H1 (cell line): ENCODE results near the gene DEDD. TPM values are rescaled to one million over a fixed set of nuclear protein-coding genes. Genes with fewer than 3 reads are reported as not detected.

Experiments used
- CTCF ChIA-PET: fragments of 300-600 bp; sonication (Branson Sonifier 250); formaldehyde crosslinking; loops from one replicate; lab custom pipeline; 2021; ENCODE audit not compliant: partially characterized antibody; lab: Charles Lee
- POLR2A ChIA-PET: fragments of 300-600 bp; sonication (Branson Sonifier 250); formaldehyde crosslinking; loops from one replicate; lab custom pipeline; 2021; ENCODE audit warnings: inconsistent platforms; ENCODE audit not compliant: partially characterized antibody; lab: Charles Lee
- DNase-seq, 2 experiments: peaks; one replicate each; pipeline versions ENCODE4 v3.0.0 to v3.0.0-alpha.2; 2010 to 2022; ENCODE audit warnings: low spot score in 2 of 2, low read depth in 1 of 2, mixed read lengths in 1 of 2
- FAIRE-seq: peaks from 2 replicates; lab custom pipeline; 2011; peaks lifted over from hg19 to GRCh38; lab: Jason Lieb, UNC
- H2AFZ ChIP-seq: 2 replicates; pipeline ENCODE4 v1.8.1; 2012; ENCODE audit warnings: low read length, inconsistent platforms
- H2AK5ac ChIP-seq: 2 replicates; pipeline ENCODE4 v1.6.1; 2013; ENCODE audit warnings: low read depth, low read length
- H2BK120ac ChIP-seq: replicated peaks from 2 replicates; pipeline ENCODE3; 2013; ENCODE audit warnings: low read depth, low read length, inconsistent platforms
- H2BK12ac ChIP-seq: 2 replicates; pipeline ENCODE4 v1.6.1; 2013; ENCODE audit warnings: low read depth, low read length
- H2BK15ac ChIP-seq: 2 replicates; pipeline ENCODE4 v1.6.1; 2013; ENCODE audit warnings: low read length
- H2BK20ac ChIP-seq: 2 replicates; pipeline ENCODE4 v1.6.1; 2013; ENCODE audit warnings: low read length
- H2BK5ac ChIP-seq: 2 replicates; pipeline ENCODE4 v1.6.1; 2013; ENCODE audit warnings: low read depth, low read length
- H3K14ac ChIP-seq: 2 replicates; pipeline ENCODE4 v1.6.1; 2013; ENCODE audit warnings: inconsistent platforms; ENCODE audit not compliant: insufficient read length
- H3K18ac ChIP-seq: 2 replicates; pipeline ENCODE4 v1.6.1; 2013; ENCODE audit warnings: low read length; ENCODE audit errors: extremely low read depth
- H3K23ac ChIP-seq: 2 replicates; pipeline ENCODE4 v1.6.1; 2013; ENCODE audit warnings: inconsistent platforms; ENCODE audit not compliant: insufficient read length
- H3K23me2 ChIP-seq: 2 replicates; pipeline ENCODE4 v1.6.1; 2013; ENCODE audit warnings: low read depth, low read length
- H3K27ac ChIP-seq: 2 replicates; pipeline ENCODE4 v1.6.1; 2011; ENCODE audit warnings: low read depth, low read length, inconsistent platforms
- H3K27me3 ChIP-seq, 4 experiments: replicated peaks in 1 of 4; 1 replicate in 1 of 4; 2 replicates in 3 of 4; pipeline versions ENCODE4 v1.6.1 to v1.8.1; 2011 to 2013; ENCODE audit warnings: low read length in 3 of 4, mild to moderate bottlenecking in 3 of 4, inconsistent platforms in 2 of 4, mixed read lengths in 2 of 4, moderate library complexity in 1 of 4; ENCODE audit not compliant: control insufficient read depth in 3 of 4, insufficient read depth in 3 of 4; ENCODE audit errors: extremely low read depth in 1 of 4
- H3K36me3 ChIP-seq, 4 experiments: 2 replicates each; pipeline versions ENCODE4 v1.6.1 to v1.8.1; 2011 to 2013; ENCODE audit warnings: mild to moderate bottlenecking in 4 of 4, low read length in 3 of 4, moderate library complexity in 2 of 4, control low read depth in 1 of 4, inconsistent platforms in 1 of 4; ENCODE audit not compliant: insufficient read depth in 4 of 4, control insufficient read depth in 2 of 4
- H3K4ac ChIP-seq: replicated peaks from 2 replicates; pipeline ENCODE3; 2013; ENCODE audit warnings: low read length, low read depth, mixed read lengths, inconsistent platforms; ENCODE audit not compliant: insufficient read length
- H3K4me1 ChIP-seq, 4 experiments: replicated peaks in 1 of 4; 1 replicate in 1 of 4; 2 replicates in 3 of 4; pipeline versions ENCODE4 v1.6.1 to v1.8.1; 2011 to 2013; ENCODE audit warnings: low read length in 3 of 4, inconsistent platforms in 2 of 4, mixed read lengths in 1 of 4; ENCODE audit not compliant: insufficient read depth in 4 of 4, control insufficient read depth in 3 of 4
- H3K4me2 ChIP-seq, 2 experiments: 2 replicates each; pipeline versions ENCODE4 v1.6.1 to v1.8.1; 2011 to 2013; ENCODE audit warnings: low read depth in 2 of 2, low read length in 2 of 2, control low read depth in 1 of 2, inconsistent platforms in 1 of 2, mild to moderate bottlenecking in 1 of 2; ENCODE audit not compliant: insufficient read depth in 1 of 2
- H3K4me3 ChIP-seq, 4 experiments: fragments of 200-600, 300-600 bp in 1 of 4; sonication (generic), shearing (Covaris generic), sonication (Bioruptor Twin) in 1 of 4; 2 replicates each; pipeline versions ENCODE4 v1.5.1 to v1.8.1; 2011 to 2016; ENCODE audit warnings: low read length in 4 of 4, low read depth in 3 of 4, control low read depth in 2 of 4, inconsistent platforms in 2 of 4, mild to moderate bottlenecking in 2 of 4, mixed read lengths in 1 of 4, moderate library complexity in 1 of 4; ENCODE audit not compliant: insufficient read depth in 2 of 4; ENCODE audit errors: extremely low read depth in 1 of 4
- H3K56ac ChIP-seq: replicated peaks from 2 replicates; pipeline ENCODE3; 2013; ENCODE audit warnings: low read depth, mild to moderate bottlenecking, mixed read lengths, low read length, inconsistent platforms; ENCODE audit not compliant: insufficient read length
- H3K79me1 ChIP-seq: 2 replicates; pipeline ENCODE4 v1.6.1; 2013; ENCODE audit warnings: low read depth, low read length, control low read depth
- H3K79me2 ChIP-seq, 2 experiments: 2 replicates each; pipeline versions ENCODE4 v1.6.1 to v1.8.1; 2012 to 2013; ENCODE audit warnings: low read length in 2 of 2, mild to moderate bottlenecking in 2 of 2, inconsistent platforms in 1 of 2; ENCODE audit not compliant: insufficient read depth in 2 of 2, control insufficient read depth in 1 of 2
- H3K9ac ChIP-seq, 4 experiments: replicated peaks in 1 of 4; 1 replicate in 1 of 4; 2 replicates in 3 of 4; pipeline versions ENCODE4 v1.6.1 to v1.8.1; 2011 to 2013; ENCODE audit warnings: low read depth in 3 of 4, low read length in 3 of 4, control low read depth in 2 of 4, mild to moderate bottlenecking in 2 of 4, moderate library complexity in 2 of 4, inconsistent platforms in 1 of 4; ENCODE audit errors: extremely low read depth in 1 of 4
- H3K9me3 ChIP-seq, 2 experiments: 2 replicates each; pipeline versions ENCODE4 v1.6.1 to v1.8.1; 2012 to 2013; ENCODE audit warnings: mild to moderate bottlenecking in 2 of 2, moderate library complexity in 2 of 2, control low read depth in 1 of 2, inconsistent platforms in 1 of 2, low read depth in 1 of 2, low read length in 1 of 2, mixed read lengths in 1 of 2; ENCODE audit not compliant: insufficient read depth in 2 of 2
- H4K20me1 ChIP-seq, 2 experiments: replicated peaks in 1 of 2; 2 replicates each; pipeline versions ENCODE3 to v1.8.1; 2011 to 2013; ENCODE audit warnings: inconsistent platforms in 2 of 2, low read length in 2 of 2, mild to moderate bottlenecking in 1 of 2; ENCODE audit not compliant: insufficient read depth in 2 of 2, control insufficient read depth in 1 of 2
- H4K5ac ChIP-seq: 2 replicates; pipeline ENCODE4 v1.6.1; 2013; ENCODE audit warnings: low read length, low read depth, mixed read lengths, inconsistent platforms; ENCODE audit not compliant: insufficient read length
- H4K8ac ChIP-seq: 2 replicates; pipeline ENCODE4 v1.8.0; 2013; ENCODE audit warnings: mild to moderate bottlenecking, moderate library complexity, low read length, inconsistent platforms; ENCODE audit not compliant: insufficient read depth; ENCODE audit errors: extremely low read depth
- H4K91ac ChIP-seq: replicated peaks from 2 replicates; pipeline ENCODE3; 2013; ENCODE audit warnings: low read length, mixed read lengths, inconsistent platforms; ENCODE audit not compliant: insufficient read length
- CREB1 ChIP-seq: IDR thresholded peaks from 2 replicates; pipeline ENCODE4 v1.6.1; 2012; ENCODE audit warnings: inconsistent platforms
- HDAC2 ChIP-seq, 2 experiments: fragments of 300-600 bp in 1 of 2; sonication (generic) in 1 of 2; IDR thresholded peaks; 2 replicates each; pipeline ENCODE4 v1.6.1; 2011 to 2012; ENCODE audit warnings: low read depth in 2 of 2, low read length in 2 of 2, mild to moderate bottlenecking in 2 of 2, moderate library complexity in 2 of 2, borderline replicate concordance in 1 of 2, inconsistent platforms in 1 of 2
- JUND ChIP-seq: IDR thresholded peaks from 2 replicates; pipeline ENCODE4 v1.6.1; 2011; ENCODE audit warnings: mild to moderate bottlenecking, improper control_type of control experiment, low read length
- WGBS, 2 experiments: shearing (Covaris generic) in 1 of 2; methylation state at CpG; one replicate each; pipeline versions ENCODE4 v1.1.6 to v1.1.7; 2013 to 2015; ENCODE audit warnings: low lambda C conversion rate in 2 of 2, mixed read lengths in 2 of 2, inconsistent platforms in 1 of 2, low coverage in 1 of 2, missing lambda C conversion rate in 1 of 2; ENCODE audit not compliant: insufficient replicate concordance in 2 of 2, insufficient coverage in 1 of 2, insufficient read length in 1 of 2; ENCODE audit errors: extremely low coverage in 1 of 2, missing lambda C conversion rate in 1 of 2; 5-methylcytosine and 5-hydroxymethylcytosine counted together
- polyA plus RNA-seq, 7 experiments: library from polyadenylated mRNA; depleted of rRNA in 3 of 7; stranded (reverse) in 5 of 7; unstranded in 2 of 7; fragments of >200 nt in 5 of 7; fragments of 200-250 nt in 2 of 7; gene quantifications; 1 replicate in 5 of 7; 2 replicates in 1 of 7; 4 replicates in 1 of 7; pipeline versions ENCODE4 v1.2.1 to v1.2.3, GENCODE V29; 2011 to 2013; ENCODE audit warnings: missing spikeins in 2 of 7, mixed read lengths in 2 of 7
- total RNA-seq: library from RNA; stranded (reverse); fragmentation: NEBNext Ultra II Directional; extraction: Animal tissue kit (Norgen Biotek cat#: 25700); gene quantifications from 2 replicates; pipeline ENCODE4 v1.2.1, GENCODE V29; 2021

The DEDD gene
- total and polyA plus RNA-seq, 2 of the 8 experiments (the other 6 are each of a cell fraction or from before 2014, with no cell fraction given), result 42.6 to 55.9 TPM

- Histone ChIP-seq H3K27ac (no peak overlapping the region), H3K14ac (no peak overlapping the region), H3K18ac (no peak overlapping the region), H2BK5ac (no peak overlapping the region), H2AFZ (no peak overlapping the region), H3K9ac (no peak overlapping the region), H4K91ac (no peak overlapping the region), H3K9me3 (no peaks in the 10 kb centered on the region), H3K23ac (no peak overlapping the region), H2AK5ac (no peak overlapping the region), H3K36me3 (peaks cover 13 to 43% (median 35%) of the 10 kb centered on the region in 4 experiments), H3K27me3 (no peaks in the 10 kb centered on the region), H2BK20ac (no peak overlapping the region), H2BK15ac (no peak overlapping the region), H3K79me2 (peaks cover 0 to 4% of the 10 kb centered on the region in 2 experiments; a peak in 1 of 4 replicates)
- FAIRE-seq, result no peak
- 84% methylated on average over 1 of the region's 1 CpG; no CpG with 5 or more reads in 1 of the 2 experiments for WGBS, 2 experiments
- no peak for DNase-seq
- TF ChIP-seq JUND (no peak), CREB1 (no peak), HDAC2 (IDR thresholded peaks at IDR 0.05; ENCODE audit: borderline replicate concordance in 1 of 2, low read depth in 2 of 2, low read length in 2 of 2) (no peak)
- TF ChIP-seq, all 59 proteins: peak for 0
- Histone ChIP-seq H4K5ac (no peak overlapping the region), H3K4ac (no peak overlapping the region), H3K56ac (no peak overlapping the region), H3K79me1 (peaks cover 4% of the 10 kb centered on the region), H3K4me2 (no peak overlapping the region), H4K8ac (no peak overlapping the region), H2BK120ac (no peak overlapping the region), H2BK12ac (no peak overlapping the region), H3K23me2 (peaks cover 2% of the 10 kb centered on the region; the same call in 1 of the 2 replicates), H3K4me1 (peaks cover 0 to 5% (median under 1%) of the 10 kb centered on the region in 4 experiments; a peak in 2 of 7 replicates), H4K20me1 (peaks cover 0 to 6% of the 10 kb centered on the region in 2 experiments), H3K4me3 (no peak overlapping the region)
- POLR2A ChIA-PET, result no interaction called here
- CTCF ChIA-PET, result interaction anchor here (0.6 to 1.6 kb wide), 6 partner anchors 11 to 75 kb away, joined by 3 to 6 read pairs (median 4); partner anchors contain the start of gene ADAMTS4
Observed at GRCh38 chr1:161172349-161172748, 39.9 kb upstream of the DEDD start.
